Gastroesophageal sphincter (tissue), 4 donors: ENCODE results near the gene HSD17B14. TPM values are rescaled to one million over a fixed set of nuclear protein-coding genes. Genes with fewer than 3 reads are reported as not detected.
"Not testable (repeated sequence)": the region's sequence is repeated elsewhere in the genome, so short reads cannot be mapped to it uniquely, and the experiment has no call there.

Source experiments
- ATAC-seq: fragments of 150-250 bp; one replicate; pipeline ENCODE4 v1.9.1; 2016; ENCODE audit warnings: mild to moderate bottlenecking, moderate library complexity
- H3K27ac ChIP-seq, 4 donors: fragments of 200-600 bp; sonication (generic) in 3 of 4; 1 replicate in 3 of 4; 2 replicates in 1 of 4; pipeline ENCODE4 v1.5.1; 2016 to 2019
- H3K27me3 ChIP-seq: fragments of 200-600 bp; sonication (generic); one replicate; pipeline ENCODE4 v1.5.1; 2019
- H3K36me3 ChIP-seq, 2 donors: fragments of 200-600 bp; sonication (generic); one replicate each; pipeline ENCODE4 v1.5.1; 2019; ENCODE audit warnings: control low read depth in 1 of 2
- H3K4me1 ChIP-seq, 3 donors: fragments of 200-600 bp; sonication (generic); 1 replicate in 2 of 3; 2 replicates in 1 of 3; pipeline ENCODE4 v1.5.1; 2016 to 2019; ENCODE audit warnings: control low read depth in 2 of 3
- H3K4me3 ChIP-seq, 2 donors: fragments of 200-600 bp; sonication (generic); one replicate each; pipeline ENCODE4 v1.5.1; 2019; ENCODE audit warnings: mild to moderate bottlenecking in 1 of 2, moderate library complexity in 1 of 2
- H3K9me3 ChIP-seq, 3 donors: fragments of 200-600 bp; sonication (generic); one replicate each; pipeline ENCODE4 v1.5.1; 2017 to 2019; ENCODE audit warnings: control low read depth in 2 of 3
- EP300 ChIP-seq: sonication (generic); formaldehyde crosslinking; IDR thresholded peaks from one replicate; pipeline ENCODE4 v1.6.1; 2017; ENCODE audit warnings: antibody characterized with exemption, mild to moderate bottlenecking
- POLR2A ChIP-seq, 2 donors: fragments of 450-650 bp; IDR thresholded peaks; one replicate each; pipeline ENCODE4 v1.6.1; 2017; ENCODE audit warnings: antibody characterized with exemption in 2 of 2, mild to moderate bottlenecking in 2 of 2, moderate library complexity in 1 of 2
- WGBS, 2 donors: methylation state at CpG; one replicate each; pipeline ENCODE4 v1.1.5; 2018; ENCODE audit warnings: low coverage in 1 of 2; 5-methylcytosine and 5-hydroxymethylcytosine counted together
- small RNA-seq, 4 donors: library from RNA; depleted of rRNA; stranded (forward); fragments of <200 nt; gene quantifications; one replicate each; pipeline ENCODE3, GENCODE V24; 2016
- total RNA-seq, 4 donors: library from RNA; depleted of rRNA; stranded (reverse); fragments of >200 nt; gene quantifications; one replicate each; pipeline ENCODE4 v1.1.0, GENCODE V29; 2016
- TF ChIP-seq, protein P1 (sequence below), 4 experiments: fragments of 200-600 bp in 2 of 4; fragments of 450-650 bp in 2 of 4; sonication (generic) in 1 of 4; IDR thresholded peaks; one replicate each; pipeline ENCODE4 v1.5.1; 2017 to 2019; ENCODE audit warnings: antibody characterized with exemption in 4 of 4, mild to moderate bottlenecking in 2 of 4, moderate library complexity in 2 of 4

Gene HSD17B14
- total RNA-seq, 4 donors from 2014 or later: 5.3 to 12.5 (median 8.2) TPM

DNA sequence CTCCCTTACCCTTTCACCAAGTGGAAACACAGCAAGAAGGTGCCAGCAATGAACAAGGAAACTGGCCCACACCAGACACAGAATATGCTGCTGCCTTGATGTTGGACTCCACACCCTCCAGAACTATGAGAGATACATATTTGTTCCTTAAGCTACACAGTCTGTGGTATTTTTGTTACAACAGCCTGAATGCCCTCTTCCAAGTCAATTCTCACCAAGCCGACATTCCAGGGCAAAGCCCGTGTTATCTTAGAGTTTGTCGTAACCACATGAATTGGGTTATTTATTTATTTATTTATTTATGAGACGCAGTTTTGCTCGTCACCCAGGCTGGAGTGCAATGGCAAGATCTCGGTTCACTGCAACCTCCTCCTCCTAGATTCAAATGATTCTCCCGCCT lies 66.0 kb downstream of the HSD17B14 start:
- Histone ChIP-seq H3K9me3 (no peaks in the 10 kb centered on the region), H3K4me3 (no peak overlapping the region), H3K27ac (no peak overlapping the region), H3K36me3 (no peaks in the 10 kb centered on the region), H3K4me1 (no peaks in the 10 kb centered on the region), H3K27me3 (peaks cover 21% of the 10 kb centered on the region)
- WGBS, 2 donors: 67 to 74% methylated on average over 3 to 6 of the region's 7 CpGs
- TF ChIP-seq, protein P1, sequence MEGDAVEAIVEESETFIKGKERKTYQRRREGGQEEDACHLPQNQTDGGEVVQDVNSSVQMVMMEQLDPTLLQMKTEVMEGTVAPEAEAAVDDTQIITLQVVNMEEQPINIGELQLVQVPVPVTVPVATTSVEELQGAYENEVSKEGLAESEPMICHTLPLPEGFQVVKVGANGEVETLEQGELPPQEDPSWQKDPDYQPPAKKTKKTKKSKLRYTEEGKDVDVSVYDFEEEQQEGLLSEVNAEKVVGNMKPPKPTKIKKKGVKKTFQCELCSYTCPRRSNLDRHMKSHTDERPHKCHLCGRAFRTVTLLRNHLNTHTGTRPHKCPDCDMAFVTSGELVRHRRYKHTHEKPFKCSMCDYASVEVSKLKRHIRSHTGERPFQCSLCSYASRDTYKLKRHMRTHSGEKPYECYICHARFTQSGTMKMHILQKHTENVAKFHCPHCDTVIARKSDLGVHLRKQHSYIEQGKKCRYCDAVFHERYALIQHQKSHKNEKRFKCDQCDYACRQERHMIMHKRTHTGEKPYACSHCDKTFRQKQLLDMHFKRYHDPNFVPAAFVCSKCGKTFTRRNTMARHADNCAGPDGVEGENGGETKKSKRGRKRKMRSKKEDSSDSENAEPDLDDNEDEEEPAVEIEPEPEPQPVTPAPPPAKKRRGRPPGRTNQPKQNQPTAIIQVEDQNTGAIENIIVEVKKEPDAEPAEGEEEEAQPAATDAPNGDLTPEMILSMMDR (IDR thresholded peaks at IDR 0.05): no peak
- no peak for TF ChIP-seq EP300
- no peak for ATAC-seq

DNA sequence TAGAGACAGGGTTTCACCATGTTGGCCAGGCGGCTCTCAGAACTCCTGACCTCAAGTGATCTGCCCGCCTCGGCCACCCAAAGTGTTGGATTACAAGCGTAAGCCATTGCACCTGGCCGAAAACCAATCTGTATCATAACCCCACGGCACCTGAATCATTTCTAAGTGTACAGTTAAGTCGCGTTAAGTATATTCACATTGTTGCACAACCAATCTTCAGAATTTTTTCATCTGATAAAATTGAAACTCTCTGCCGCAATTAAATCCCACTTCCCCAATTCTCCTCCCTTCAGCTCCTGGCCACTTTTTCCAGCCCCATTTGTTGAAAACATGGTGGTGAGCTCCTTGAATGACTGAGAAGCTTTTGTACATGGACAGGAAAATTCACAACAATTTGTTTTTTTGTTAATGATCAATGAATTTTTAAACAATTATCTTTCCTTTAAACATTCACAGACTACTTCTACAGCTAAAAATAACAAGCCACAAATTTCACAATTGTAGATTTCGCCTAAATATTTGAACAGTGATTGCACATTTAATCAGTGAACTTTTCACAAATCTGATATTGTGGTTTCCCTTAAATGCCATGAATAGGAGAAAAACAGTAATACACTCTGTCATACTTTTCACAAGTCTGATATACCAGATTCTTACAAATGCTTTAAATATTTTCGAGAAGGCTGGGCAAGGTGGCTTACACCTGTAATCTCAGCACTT lies 67.1 kb downstream of the HSD17B14 start:
- ATAC-seq: no peak
- no peaks in the 10 kb centered on the region for H3K9me3 ChIP-seq
- no peak overlapping the region for H3K27ac ChIP-seq
- no peak for TF ChIP-seq POLR2A (IDR thresholded peaks at IDR 0.05)
- H3K4me3 ChIP-seq: no peak overlapping the region
- WGBS, 2 donors: 71 to 76% methylated on average over 9 to 11 of the region's 11 CpGs
- no peaks in the 10 kb centered on the region for H3K4me1 ChIP-seq
- H3K36me3 ChIP-seq: no peaks in the 10 kb centered on the region
- peaks cover 25% of the 10 kb centered on the region for H3K27me3 ChIP-seq

DNA sequence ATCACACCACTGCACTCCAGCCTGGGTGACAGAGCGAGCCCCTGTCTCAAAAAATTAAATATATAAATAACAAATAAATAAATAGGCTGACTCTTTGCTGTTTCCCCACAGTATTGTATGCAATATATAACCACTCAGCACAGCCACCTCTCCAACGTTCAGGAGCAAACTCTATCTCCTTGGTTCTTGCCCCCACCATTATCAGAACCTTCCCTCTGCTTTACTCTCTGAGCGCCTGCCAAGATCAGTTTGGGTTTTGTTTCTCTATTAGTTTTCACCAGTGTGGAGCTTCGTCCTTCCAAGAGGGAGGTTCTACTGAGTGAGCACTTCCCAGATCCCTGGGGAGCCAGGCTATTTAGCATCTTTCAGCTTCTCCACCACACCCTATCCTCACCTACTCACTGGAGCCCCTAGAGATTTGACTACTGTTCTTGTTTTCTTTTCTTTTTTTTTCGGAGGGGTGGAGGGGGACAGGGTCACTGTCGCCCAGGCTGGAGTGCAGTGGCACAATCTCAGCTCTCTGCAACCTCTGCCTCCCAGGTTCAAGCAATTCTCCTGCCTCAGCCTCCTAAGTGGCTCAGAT lies 68.0 kb downstream of the HSD17B14 start:
- H3K4me3 ChIP-seq, ATAC-seq, H3K4me1 ChIP-seq, H3K9me3 ChIP-seq, H3K36me3 ChIP-seq, H3K27ac ChIP-seq: not testable (repeated sequence)
- peaks cover 25% of the 10 kb centered on the region for H3K27me3 ChIP-seq
- 22 to 32% methylated on average over 6 of the region's 6 CpGs for WGBS, 2 donors

DNA sequence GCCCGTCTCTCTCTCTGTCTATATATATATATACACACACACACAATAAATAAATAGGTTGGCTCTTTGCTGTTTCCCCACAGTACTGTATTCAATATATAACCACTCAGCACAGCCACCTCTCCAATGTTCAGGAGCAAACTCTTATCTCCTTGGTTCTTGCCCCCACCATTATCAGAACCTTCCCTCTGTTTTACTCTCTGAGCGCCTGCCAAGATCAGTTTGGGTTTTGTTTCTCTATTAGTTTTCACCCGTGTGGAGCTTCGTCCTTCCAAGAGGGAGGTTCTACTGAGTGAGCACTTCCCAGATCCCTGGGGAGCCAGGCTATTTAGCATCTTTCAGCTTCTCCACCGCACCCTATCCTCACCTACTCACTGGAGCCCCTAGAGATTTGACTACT lies 70.5 kb downstream of the HSD17B14 start:
- not testable (repeated sequence) for ATAC-seq, H3K27ac ChIP-seq, H3K4me1 ChIP-seq, H3K4me3 ChIP-seq, H3K9me3 ChIP-seq, H3K36me3 ChIP-seq
- H3K27me3 ChIP-seq: peaks cover 25% of the 10 kb centered on the region
- WGBS, 2 donors: 13 to 29% methylated on average over 1 to 5 of the region's 5 CpGs

Small RNA genes lying within 50 kb of the gene (small RNA-seq; reads per million reads assigned to genes)
- gene RNU6-317P: 0 reads per million in 4 donors

Other genes starting within 250 kb of the HSD17B14 start
- not detected for gene SPACA4, start 229.7 kb downstream of the HSD17B14 start, total RNA-seq
- gene FAM83E, start 221.4 kb downstream of the HSD17B14 start, total RNA-seq: 1 to 10 TPM in 1 of 4 donors, not detected in 3; 1.5 TPM
- gene RPL18, start 217.3 kb downstream of the HSD17B14 start, total RNA-seq: 1,000 to 10,000 TPM; 1,261 to 2,300 (median 1,588) TPM
- 10 to 100 TPM in 3 of 4 donors, 1 to 10 TPM in 1; 7.2 to 17.9 (median 13.7) TPM for gene SPHK2, start 217.0 kb downstream of the HSD17B14 start, total RNA-seq
- gene DBP, start 199.1 kb downstream of the HSD17B14 start, total RNA-seq: 10 to 100 TPM in 2 of 4 donors, 1 to 10 TPM in 2; 2.9 to 16.8 (median 8.9) TPM
- 10 to 100 TPM in 3 of 4 donors, 1 to 10 TPM in 1; 10.0 to 28.5 (median 12.5) TPM for gene CA11, start 190.3 kb downstream of the HSD17B14 start, total RNA-seq
- 1 to 10 TPM in 2 of 4 donors, under 1 TPM in 1, not detected in 1; 0.78 to 2.3 (median 1.1) TPM for gene NTN5, start 163.5 kb downstream of the HSD17B14 start, total RNA-seq
- gene FUT2, start 140.5 kb downstream of the HSD17B14 start, total RNA-seq: 1 to 10 TPM in 1 of 4 donors, not detected in 3; 3.4 TPM
- gene MAMSTR, start 116.8 kb downstream of the HSD17B14 start, total RNA-seq: 1 to 10 TPM in 2 of 4 donors, under 1 TPM in 2; 0.25 to 3.7 (median 1.3) TPM
- gene RASIP1, start 95.9 kb downstream of the HSD17B14 start, total RNA-seq: 10 to 100 TPM in 3 of 4 donors, 1 to 10 TPM in 1; 9.8 to 16.4 (median 10.3) TPM
- gene IZUMO1, start 89.6 kb downstream of the HSD17B14 start, total RNA-seq: under 1 TPM in 1 of 4 donors, not detected in 3; 0.27 TPM
- 1 to 10 TPM in 3 of 4 donors, under 1 TPM in 1; 0.54 to 3.5 (median 2.6) TPM for gene FUT1, start 83.8 kb downstream of the HSD17B14 start, total RNA-seq
- gene FGF21, start 81.0 kb downstream of the HSD17B14 start, total RNA-seq: not detected
- 10 to 100 TPM; 46.6 to 77.8 (median 57.8) TPM for gene BCAT2, start 25.5 kb downstream of the HSD17B14 start, total RNA-seq
- 10 to 100 TPM; 11.4 to 29.2 (median 18.1) TPM for gene PLEKHA4, start 32.1 kb upstream of the HSD17B14 start, total RNA-seq
- gene PPP1R15A, start 35.9 kb upstream of the HSD17B14 start, total RNA-seq: 10 to 100 TPM; 53.9 to 70.0 (median 60.9) TPM
- 1 to 10 TPM in 1 of 4 donors, not detected in 3; 2.0 TPM for gene TULP2, start 62.3 kb upstream of the HSD17B14 start, total RNA-seq
- 100 to 1,000 TPM; 188 to 326 (median 279) TPM for gene NUCB1, start 63.8 kb upstream of the HSD17B14 start, total RNA-seq
- under 1 TPM in 1 of 4 donors, not detected in 3; 0.81 TPM for gene DHDH, start 97.2 kb upstream of the HSD17B14 start, total RNA-seq
- 10 to 100 TPM; 31.5 to 40.8 (median 34.8) TPM for gene BAX, start 118.4 kb upstream of the HSD17B14 start, total RNA-seq
- 1,000 to 10,000 TPM; 2,478 to 4,094 (median 2,824) TPM for gene FTL, start 128.8 kb upstream of the HSD17B14 start, total RNA-seq
- gene GYS1, start 156.8 kb upstream of the HSD17B14 start, total RNA-seq: 10 to 100 TPM; 22.1 to 44.4 (median 38.5) TPM
- 10 to 100 TPM; 69.4 to 96.5 (median 84.2) TPM for gene RUVBL2, start 157.4 kb upstream of the HSD17B14 start, total RNA-seq
- gene LHB, start 180.6 kb upstream of the HSD17B14 start, total RNA-seq: not detected
- gene CGB3, start 187.8 kb upstream of the HSD17B14 start, total RNA-seq: not detected
- gene CGB2, start 195.4 kb upstream of the HSD17B14 start, total RNA-seq: not detected
- gene CGB1, start 200.4 kb upstream of the HSD17B14 start, total RNA-seq: not detected
- not detected for gene CGB5, start 207.4 kb upstream of the HSD17B14 start, total RNA-seq
- not detected for gene CGB8, start 212.6 kb upstream of the HSD17B14 start, total RNA-seq
- gene CGB7, start 221.3 kb upstream of the HSD17B14 start, total RNA-seq: not detected
- gene NTF4, start 228.3 kb upstream of the HSD17B14 start, total RNA-seq: under 1 TPM in 1 of 4 donors, not detected in 3; 0.37 TPM
- not detected for gene KCNA7, start 236.2 kb upstream of the HSD17B14 start, total RNA-seq
- gene SNRNP70, start 249.0 kb upstream of the HSD17B14 start, total RNA-seq: 100 to 1,000 TPM in 3 of 4 donors, 10 to 100 TPM in 1; 77.4 to 323 (median 192) TPM